ENCODE results near the gene SCNN1A.

DNA sequence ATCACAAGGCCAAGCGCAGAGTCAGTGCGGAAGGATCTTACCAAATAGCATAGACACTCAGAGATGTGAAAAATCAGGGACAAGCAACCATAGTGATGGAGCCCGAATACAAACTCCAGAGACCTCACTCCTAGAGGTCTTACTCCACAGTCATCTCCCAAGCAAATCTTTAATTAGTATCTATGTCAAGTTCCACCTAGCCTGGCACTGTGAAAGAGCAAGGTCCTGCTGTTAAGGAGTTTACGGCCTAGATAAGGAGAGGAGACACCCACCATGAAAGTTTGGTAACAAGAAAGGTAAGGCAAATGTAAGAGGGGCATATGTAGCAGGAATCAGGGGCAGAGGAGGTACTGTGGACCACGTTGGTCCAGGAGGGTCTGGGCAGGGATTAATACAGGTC is 72.3 kb downstream of the SCNN1A start:
- TF ChIP-seq, protein P1, sequence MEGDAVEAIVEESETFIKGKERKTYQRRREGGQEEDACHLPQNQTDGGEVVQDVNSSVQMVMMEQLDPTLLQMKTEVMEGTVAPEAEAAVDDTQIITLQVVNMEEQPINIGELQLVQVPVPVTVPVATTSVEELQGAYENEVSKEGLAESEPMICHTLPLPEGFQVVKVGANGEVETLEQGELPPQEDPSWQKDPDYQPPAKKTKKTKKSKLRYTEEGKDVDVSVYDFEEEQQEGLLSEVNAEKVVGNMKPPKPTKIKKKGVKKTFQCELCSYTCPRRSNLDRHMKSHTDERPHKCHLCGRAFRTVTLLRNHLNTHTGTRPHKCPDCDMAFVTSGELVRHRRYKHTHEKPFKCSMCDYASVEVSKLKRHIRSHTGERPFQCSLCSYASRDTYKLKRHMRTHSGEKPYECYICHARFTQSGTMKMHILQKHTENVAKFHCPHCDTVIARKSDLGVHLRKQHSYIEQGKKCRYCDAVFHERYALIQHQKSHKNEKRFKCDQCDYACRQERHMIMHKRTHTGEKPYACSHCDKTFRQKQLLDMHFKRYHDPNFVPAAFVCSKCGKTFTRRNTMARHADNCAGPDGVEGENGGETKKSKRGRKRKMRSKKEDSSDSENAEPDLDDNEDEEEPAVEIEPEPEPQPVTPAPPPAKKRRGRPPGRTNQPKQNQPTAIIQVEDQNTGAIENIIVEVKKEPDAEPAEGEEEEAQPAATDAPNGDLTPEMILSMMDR (IDR thresholded peaks at IDR 0.05), result no peak
- no peak for TF ChIP-seq POLR2A (IDR thresholded peaks at IDR 0.05)

Data from heart left ventricle (tissue), 13 donors.